Brain microvascular endothelial cell (primary cell): Measurements from ENCODE around the gene NGEF.

Source experiments
- DNase-seq: peaks from one replicate; pipeline ENCODE4 v3.0.0-alpha.2; 2020
- H3K27ac ChIP-seq: fragments of 250-450 bp; sonication (Bioruptor Pico); 2 replicates; pipeline ENCODE4 v1.5.1; 2020; ENCODE audit warnings: mild to moderate bottlenecking, moderate library complexity
- H3K27me3 ChIP-seq: fragments of 250-450 bp; sonication (Bioruptor Pico); replicated peaks from 2 replicates; pipeline ENCODE4 v1.5.1; 2020; ENCODE audit warnings: mild to moderate bottlenecking
- H3K36me3 ChIP-seq: fragments of 250-450 bp; sonication (Bioruptor Pico); replicated peaks from 2 replicates; pipeline ENCODE4 v1.5.1; 2020; ENCODE audit warnings: mild to moderate bottlenecking
- H3K4me3 ChIP-seq: 2 replicates; pipeline ENCODE4 v1.5.1; 2011; ENCODE audit warnings: low read depth, mild to moderate bottlenecking, control low read depth, low read length, moderate library complexity
- CTCF ChIP-seq: IDR thresholded peaks from 2 replicates; pipeline ENCODE4 v1.5.1; 2011; ENCODE audit warnings: low read depth, mild to moderate bottlenecking, moderate library complexity, low read length, control low read depth, inconsistent platforms; ENCODE audit errors: missing control alignments
- in situ Hi-C: cut with HindIII; loops from 2 replicates; pipeline ENCODE4 v1.10.0; 2017; ENCODE audit warnings: low sequenced_read_pairs, low pct_ligation_motif_present

Gene NGEF

GRCh38 chr2:233012301-233012971 lies 620 bp downstream of the NGEF start:
- no peak for DNase-seq
- H3K36me3 ChIP-seq, result no peaks in the 10 kb centered on the region
- in situ Hi-C loops, result no loop called here

GRCh38 chr2:233011702-233012131 lies 1.3 kb downstream of the NGEF start:
- no peaks in the 10 kb centered on the region for H3K36me3 ChIP-seq
- TF ChIP-seq CTCF, result no peak
- in situ Hi-C loops, result no loop called here
- H3K27me3 ChIP-seq, result no peaks in the 10 kb centered on the region
- DNase-seq, result no peak
- H3K27ac ChIP-seq, result no peak overlapping the region
- H3K4me3 ChIP-seq, result no peak overlapping the region

More at GRCh38 chr2:233012301-233012971, 620 bp downstream of the NGEF start:
- no peak overlapping the region for H3K27ac ChIP-seq
- no peak overlapping the region for H3K4me3 ChIP-seq
- no peak for TF ChIP-seq CTCF
- H3K27me3 ChIP-seq, result no peaks in the 10 kb centered on the region

GRCh38 chr2:233011268-233011650 lies 1.8 kb downstream of the NGEF start:
- H3K27ac ChIP-seq, result no peak overlapping the region
- no peaks in the 10 kb centered on the region for H3K36me3 ChIP-seq
- no peaks in the 10 kb centered on the region for H3K27me3 ChIP-seq
- no peak for DNase-seq
- TF ChIP-seq CTCF, result no peak
- in situ Hi-C loops, result no loop called here
- H3K4me3 ChIP-seq, result no peak overlapping the region

GRCh38 chr2:233010569-233011267 lies 2.3 kb downstream of the NGEF start:
- no peak for TF ChIP-seq CTCF
- H3K27ac ChIP-seq, result no peak overlapping the region
- H3K4me3 ChIP-seq, result no peak overlapping the region
- in situ Hi-C loops, result no loop called here
- H3K36me3 ChIP-seq, result no peaks in the 10 kb centered on the region
- no peaks in the 10 kb centered on the region for H3K27me3 ChIP-seq
- DNase-seq, result no peak

GRCh38 chr2:233009661-233010060 lies 3.4 kb downstream of the NGEF start:
- Histone ChIP-seq H3K27me3 (no peaks in the 10 kb centered on the region), H3K36me3 (no peaks in the 10 kb centered on the region), H3K27ac (no peak overlapping the region), H3K4me3 (no peak overlapping the region)
- in situ Hi-C loops, result no loop called here
- TF ChIP-seq CTCF, result no peak
- no peak for DNase-seq
